AG09309 (cell line): ENCODE results near the gene DDX4.
A peak's percentile ranks its signal among the peaks of the same experiment; 100 is the strongest.
"Not testable (repeated sequence)": the region's sequence is repeated elsewhere in the genome, so short reads cannot be mapped to it uniquely, and the experiment has no call there.

Source experiments
- DNase-seq: peaks from one replicate; pipeline ENCODE4 v3.0.0-alpha.2; 2010; ENCODE audit warnings: low read depth
- H3K4me3 ChIP-seq: 2 replicates; pipeline ENCODE4 v1.5.1; 2011; ENCODE audit warnings: mild to moderate bottlenecking, low read depth, low read length, moderate library complexity; ENCODE audit not compliant: control insufficient read depth
- CTCF ChIP-seq: IDR thresholded peaks from 2 replicates; pipeline ENCODE4 v1.5.1; 2011; ENCODE audit warnings: mild to moderate bottlenecking, low read depth, low read length, inconsistent platforms; ENCODE audit not compliant: insufficient read depth, control insufficient read depth; ENCODE audit errors: missing control alignments

Gene DDX4

DNA sequence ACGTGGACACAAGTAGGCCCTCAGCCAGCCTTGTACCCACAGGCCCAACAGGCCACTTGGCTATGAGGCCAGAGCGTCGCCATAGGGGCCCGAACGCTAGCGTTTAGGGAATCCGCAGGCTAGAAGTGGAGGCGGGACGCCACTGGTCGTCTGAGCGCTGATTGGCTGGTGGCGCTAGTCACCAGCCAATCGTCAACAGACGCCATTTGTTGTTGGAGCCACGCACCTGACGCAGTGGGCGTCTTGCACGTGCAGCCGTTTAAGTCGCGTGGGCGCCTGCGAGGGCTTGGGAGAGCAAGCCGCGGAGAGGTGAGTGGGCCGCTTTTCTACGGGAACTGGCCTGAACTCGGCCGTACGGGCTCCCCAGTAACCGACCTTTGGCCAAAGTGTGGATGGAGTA, at the start of gene DDX4:
Gene DDX4, plus strand, starts transcription at position 269 of the 400 bp plus-strand sequence. CDS start 903 bp downstream, outside the sequence.
- DNase-seq, result no peak
- TF ChIP-seq CTCF, result no peak
- H3K4me3 ChIP-seq, result no peak within 1 kb of the TSS

GRCh38 chr5:55691265-55692105, 46.4 kb upstream of the DDX4 start:
- peak; percentile 36 for TF ChIP-seq CTCF
- no peak overlapping the region for H3K4me3 ChIP-seq
- DNase-seq, result no peak

GRCh38 chr5:55692106-55692417, 45.8 kb upstream of the DDX4 start:
- H3K4me3 ChIP-seq, result no peak overlapping the region
- no peak for TF ChIP-seq CTCF
- DNase-seq, result no peak

DNA sequence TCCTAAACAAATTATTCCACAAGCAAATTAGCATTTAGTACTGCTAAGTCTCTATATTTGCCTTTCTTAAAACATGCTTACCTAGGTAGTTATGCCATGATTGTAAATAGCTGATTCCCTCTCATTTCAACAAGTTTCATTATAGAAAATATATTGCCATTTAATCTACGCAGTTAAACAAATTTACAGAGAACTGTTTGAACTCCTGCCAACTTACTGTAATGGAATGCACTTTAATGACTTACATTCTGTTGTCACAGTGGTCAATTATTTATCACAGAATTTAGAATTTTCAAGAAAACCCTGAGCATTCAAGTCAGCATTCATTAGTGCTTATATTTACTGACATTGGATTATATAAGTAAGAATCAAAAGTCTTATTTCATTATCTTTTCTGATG, 45.4 kb upstream of the DDX4 start:
- DNase-seq, result no peak
- H3K4me3 ChIP-seq, result no peak overlapping the region
- no peak for TF ChIP-seq CTCF

DNA sequence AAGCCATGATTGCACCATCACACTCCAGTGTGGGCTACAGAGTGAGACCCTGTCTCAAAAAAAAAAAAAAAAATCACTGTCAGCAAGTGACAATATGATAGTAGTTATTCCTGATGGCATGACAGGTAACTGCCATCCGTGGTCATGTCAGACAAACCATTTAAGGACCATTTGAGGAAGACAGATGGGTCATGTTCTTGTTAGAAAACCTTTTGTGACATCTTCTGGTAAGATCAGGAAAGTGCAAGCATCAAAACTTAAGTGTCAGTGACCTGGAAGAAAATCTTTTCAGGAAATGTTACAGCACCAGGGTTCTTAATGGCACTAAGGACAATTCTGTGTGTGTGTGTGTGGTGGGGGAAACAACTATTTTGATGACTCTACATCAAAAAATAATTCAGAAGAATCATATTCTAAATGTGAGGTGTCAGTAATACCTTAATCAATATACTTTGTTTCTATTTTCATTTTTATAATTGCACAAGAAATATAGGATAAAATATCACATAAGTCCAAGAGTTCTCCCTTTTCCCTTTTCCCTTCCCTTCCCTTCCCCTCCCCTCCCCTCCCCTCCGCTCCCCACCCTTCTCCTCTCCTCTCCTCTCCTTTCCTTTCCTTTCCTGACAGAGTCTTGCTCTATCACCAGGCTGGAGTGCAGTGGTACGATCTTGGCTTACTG, 43.6 kb upstream of the DDX4 start:
- no peak overlapping the region for H3K4me3 ChIP-seq
- no peak for DNase-seq
- peak; percentile 48 for TF ChIP-seq CTCF

DNA sequence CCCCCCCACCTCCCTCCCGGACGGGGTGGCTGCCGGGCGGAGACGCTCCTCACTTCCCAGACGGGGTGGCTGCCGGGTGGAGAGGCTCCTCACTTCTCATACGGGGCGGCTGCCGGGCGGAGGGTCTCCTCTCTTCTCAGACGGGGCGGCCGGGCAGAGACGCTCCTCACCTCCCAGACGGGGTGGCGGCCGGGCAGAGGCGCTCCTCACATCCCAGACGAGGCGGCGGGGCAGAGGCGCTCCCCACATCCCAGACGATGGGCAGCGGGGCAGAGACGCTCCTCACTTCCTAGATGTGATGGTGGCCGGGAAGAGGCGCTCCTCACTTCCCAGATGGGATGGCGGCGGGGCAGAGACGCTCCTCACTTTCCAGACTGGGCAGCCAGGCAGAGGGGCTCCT, 41.2 kb upstream of the DDX4 start:
- not testable (repeated sequence) for DNase-seq, H3K4me3 ChIP-seq

DNA sequence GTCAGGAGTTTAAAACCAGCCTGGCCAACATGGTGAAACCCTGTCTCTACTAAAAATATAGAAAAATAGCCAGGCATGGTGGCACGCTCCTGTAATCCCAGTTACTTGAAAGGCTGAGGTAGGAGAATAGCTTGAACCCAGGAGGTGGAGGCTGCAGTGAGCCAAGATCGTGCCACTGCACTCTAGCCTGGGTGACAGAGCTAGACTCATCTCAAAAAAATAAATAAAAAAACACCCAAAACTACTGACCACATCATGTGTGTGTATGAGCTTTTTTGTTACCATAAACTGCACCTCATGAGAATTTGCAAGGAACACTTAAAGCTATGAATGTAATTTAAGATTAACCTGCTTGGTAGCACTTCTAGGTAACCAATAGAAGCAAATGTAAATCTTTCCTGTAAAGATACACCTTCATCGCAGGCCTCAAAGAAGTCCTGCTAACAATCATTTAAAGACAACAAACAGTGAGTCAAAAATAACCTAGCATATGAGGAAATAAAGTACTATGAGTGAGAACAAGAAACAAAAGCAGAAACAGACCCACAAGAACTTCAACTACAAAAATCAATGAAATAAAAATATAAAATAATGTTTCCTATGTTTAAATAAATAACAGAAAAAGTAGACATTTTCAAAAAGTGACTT, 38.7 kb upstream of the DDX4 start:
- TF ChIP-seq CTCF, result no peak
- no peak overlapping the region for H3K4me3 ChIP-seq
- DNase-seq, result no peak
